HuH-7.5 (cell line): ENCODE data around the gene DIAPH3.

Experiments
- DNase-seq: peaks from one replicate; pipeline ENCODE4 v3.0.0; 2011; ENCODE audit warnings: low spot score

Gene DIAPH3

DNA sequence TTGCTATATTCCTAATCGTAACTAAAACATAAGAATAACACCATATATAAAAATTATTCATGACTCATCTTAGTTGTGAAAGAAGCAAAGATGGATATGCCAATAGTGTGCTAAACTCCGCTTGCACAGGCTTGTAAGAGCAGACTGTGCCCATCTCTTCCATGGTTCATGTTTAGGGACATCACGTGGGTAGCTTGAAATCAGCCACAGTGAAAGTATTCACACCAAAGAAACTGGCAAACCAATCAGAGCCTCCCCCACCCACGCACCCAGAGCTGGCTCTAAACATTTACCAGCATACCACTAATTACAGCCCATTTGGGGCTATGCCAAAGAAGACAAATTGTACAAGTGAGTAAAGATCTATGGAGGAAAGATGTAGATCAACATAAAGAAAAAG lies 147.5 kb downstream of the DIAPH3 start:
- DNase-seq = no peak

DNA sequence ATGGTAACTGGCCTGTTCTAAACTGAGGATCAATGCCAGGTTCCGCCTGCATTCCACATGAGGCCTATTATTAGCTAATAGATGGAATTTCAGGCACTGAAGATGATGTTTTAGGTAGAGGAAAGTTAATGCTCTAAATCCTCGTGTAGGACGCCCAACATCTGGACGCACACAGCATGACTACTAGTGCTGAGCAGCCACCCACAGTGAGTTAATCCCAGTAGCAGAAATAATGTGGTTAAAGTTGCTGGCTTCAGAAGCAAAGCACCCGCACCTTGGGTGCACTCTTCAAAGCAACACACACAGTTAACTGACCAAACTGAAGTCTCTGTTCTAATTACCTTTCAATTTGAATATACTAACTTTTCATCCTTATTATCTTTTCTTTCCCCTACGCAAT lies 150.6 kb downstream of the DIAPH3 start:
- no peak for DNase-seq

DNA sequence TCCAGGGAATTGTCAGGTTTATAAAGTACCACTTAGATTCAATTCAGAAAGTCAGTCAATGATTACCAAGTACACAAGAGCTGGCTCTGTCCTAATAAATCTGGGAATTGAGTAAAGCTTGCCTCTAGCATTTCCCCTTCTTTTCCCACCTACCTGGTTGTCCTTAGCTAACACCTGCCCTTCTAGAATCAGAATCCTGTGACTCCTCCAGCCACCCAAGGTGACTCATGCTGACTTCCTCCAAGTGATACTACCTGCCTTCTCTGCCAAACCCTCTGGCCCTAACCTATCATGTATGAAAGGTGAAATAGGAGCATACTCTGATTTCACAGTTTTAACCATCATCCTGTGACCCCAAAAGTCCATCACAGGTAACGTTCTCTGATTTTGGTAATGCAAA lies 151.2 kb downstream of the DIAPH3 start:
- DNase-seq = no peak

DNA sequence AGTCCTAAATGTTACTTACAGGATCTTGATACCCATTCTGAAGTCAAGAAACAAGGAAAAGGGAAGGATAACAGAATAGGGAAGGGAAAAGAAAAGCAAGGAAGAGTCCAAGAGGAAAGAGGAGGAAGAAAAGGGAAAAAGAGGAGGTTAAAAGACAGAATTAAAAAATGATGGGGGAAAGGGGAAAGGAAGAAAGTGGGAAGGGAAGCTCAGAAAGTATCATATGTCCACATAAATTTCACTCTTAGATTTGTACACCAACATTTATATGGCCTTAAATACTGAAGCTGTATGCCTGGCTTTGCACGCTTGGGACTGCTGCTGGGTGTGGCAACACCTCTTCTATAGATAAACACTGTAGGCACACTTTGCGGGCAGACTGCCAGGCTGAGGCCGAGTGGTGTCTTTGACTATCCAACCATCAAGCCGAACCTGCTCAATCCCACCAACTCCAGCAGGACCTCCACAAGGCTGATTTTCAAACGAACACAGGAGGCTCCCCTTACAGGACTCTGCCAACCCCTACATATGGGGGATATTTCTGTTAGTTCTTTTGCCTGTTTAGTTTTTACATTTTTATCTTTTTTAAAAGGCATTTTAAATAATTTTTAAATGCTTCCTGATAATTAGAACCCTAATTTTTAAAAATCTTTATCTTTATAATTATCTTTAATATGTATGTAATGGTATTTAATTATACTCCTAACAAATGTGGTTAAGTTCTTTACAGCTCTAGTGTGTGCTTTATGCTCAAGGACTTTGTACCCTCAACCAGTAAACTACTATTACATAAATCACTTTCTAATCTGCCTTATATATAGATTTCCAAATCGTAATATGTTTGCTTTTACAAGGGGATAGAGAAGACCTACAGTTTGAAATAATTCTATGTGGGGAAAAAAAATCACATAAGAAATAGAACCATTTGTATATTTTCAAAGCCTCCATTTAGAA lies 154.2 kb downstream of the DIAPH3 start:
- peak; percentile 3 for DNase-seq

DNA sequence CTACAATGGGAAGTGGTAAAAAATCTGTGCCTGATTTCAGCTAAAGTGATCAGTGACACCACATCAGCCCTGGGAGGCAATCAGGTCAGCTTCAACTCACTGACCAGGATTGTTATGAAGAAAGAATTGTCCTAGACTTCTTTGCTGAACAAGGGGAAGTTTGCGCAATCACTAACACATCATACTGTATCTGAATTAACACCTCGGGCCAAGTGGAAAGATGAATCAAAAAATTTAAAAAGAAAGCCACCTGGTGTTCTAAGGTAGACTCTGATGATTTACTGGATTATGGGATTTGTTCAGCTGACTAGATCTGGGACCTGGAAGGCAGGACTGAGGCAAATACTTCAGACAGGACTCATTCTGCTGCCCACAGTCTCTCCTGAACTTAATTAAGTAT lies 161.8 kb downstream of the DIAPH3 start:
- no peak for DNase-seq

GRCh38 chr13:60000976-60001375 lies 162.8 kb downstream of the DIAPH3 start:
- no peak for DNase-seq

GRCh38 chr13:60000081-60000480 lies 163.6 kb downstream of the DIAPH3 start:
- DNase-seq = no peak

DNA sequence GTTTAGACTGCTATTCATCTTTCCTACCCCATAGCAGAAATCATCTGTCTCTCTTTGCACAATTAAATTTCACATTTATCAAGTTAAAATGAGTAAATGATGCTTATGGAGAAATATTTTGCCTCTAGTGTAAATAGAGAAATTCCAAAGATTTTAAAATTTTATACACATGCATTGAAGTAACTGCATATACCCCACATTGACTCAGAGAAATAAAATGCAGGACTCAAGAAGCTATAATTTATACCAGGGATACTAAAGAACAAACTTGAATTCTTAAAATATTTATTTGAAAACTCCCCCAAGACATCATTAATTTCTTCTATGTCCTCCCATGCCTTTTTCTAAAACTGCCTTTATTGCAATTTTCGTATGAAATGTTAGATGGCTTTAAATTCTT lies 165.8 kb downstream of the DIAPH3 start:
- DNase-seq = no peak

DNA sequence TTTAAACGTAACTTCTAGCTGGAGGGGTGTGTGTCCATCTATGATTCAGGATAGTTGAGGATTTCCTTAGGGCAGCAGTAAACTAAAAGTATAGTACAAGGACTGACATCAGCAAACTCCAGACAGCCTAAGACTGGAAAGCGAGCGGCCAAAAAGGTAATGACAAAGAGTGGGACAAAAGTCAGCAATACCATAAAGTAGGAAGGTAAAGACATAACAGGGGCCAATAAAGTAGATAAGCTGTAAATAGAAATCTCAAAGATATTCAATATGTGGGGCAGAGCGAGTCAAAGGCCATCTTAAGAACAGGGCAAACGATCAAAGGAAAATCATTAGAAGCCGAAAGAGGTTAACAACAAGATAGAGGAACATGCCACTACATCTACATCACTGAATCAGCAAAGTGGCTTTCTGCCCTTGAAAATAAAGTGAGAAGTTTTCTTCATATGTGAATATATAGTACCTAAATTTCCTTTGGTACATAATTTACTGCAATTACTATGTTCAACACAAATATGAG lies 167.2 kb downstream of the DIAPH3 start:
- DNase-seq = no peak

DNA sequence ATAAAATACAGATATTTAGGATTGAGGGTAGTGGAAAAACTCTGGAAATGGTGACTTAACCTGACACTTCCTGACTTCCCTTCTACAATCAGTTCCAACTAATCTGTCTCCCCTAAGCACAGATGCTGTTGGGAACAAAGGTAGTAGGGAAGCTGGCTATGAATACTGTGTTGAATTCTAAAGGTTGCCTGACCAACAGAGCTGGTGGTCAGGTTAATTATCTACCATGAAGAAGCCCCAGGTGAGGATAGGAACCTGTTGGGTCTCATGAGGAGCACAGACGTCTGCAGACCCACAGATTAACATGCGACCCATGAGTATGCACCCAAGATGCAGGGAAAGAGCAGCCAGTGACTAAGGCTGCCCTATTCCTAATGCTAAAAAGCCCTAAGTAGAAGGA lies 172.3 kb downstream of the DIAPH3 start:
- no peak for DNase-seq

DNA sequence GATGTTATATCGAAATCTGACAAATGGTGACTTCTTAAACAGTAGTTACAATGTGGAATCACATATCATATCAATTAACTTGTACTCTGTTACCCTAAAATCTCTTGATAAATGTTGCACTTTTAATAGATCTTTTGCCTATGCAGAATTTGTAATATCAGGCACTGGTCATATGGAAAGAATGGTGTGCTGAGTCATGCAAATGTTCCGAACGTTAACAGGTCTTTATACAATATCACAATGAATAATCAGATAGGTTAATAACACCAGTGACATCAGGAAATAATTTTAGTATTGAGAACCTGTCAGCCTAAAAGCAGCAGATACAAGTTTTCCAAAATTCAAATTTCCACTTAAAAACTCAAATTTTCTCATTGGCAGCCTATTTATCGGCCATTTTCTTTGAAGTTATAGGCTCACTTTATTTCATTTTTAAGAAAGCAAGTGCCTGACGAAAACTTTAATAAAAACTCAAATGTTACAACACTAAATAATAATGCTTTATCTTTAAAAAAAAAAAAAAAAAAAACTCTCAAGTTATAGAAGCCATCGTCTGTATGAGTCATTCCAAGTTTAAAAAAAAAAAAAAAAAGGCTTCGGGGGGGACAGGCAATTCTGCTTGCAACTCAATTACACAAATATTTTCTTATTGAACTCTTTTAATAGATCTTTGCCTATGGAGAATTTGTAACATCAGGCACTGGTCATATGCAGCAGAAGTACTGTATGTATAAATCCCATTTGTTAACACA lies 180.9 kb downstream of the DIAPH3 start:
- no peak for DNase-seq

- DNase-seq = no peak
Observed at GRCh38 chr13:59979589-59979988, 184.1 kb downstream of the DIAPH3 start.

GRCh38 chr13:59978862-59979261 lies 184.9 kb downstream of the DIAPH3 start:
- no peak for DNase-seq

- no peak for DNase-seq
Observed at GRCh38 chr13:59976856-59977255, 186.9 kb downstream of the DIAPH3 start.

- DNase-seq = no peak
Observed at GRCh38 chr13:59975807-59976435, 187.8 kb downstream of the DIAPH3 start.

DNA sequence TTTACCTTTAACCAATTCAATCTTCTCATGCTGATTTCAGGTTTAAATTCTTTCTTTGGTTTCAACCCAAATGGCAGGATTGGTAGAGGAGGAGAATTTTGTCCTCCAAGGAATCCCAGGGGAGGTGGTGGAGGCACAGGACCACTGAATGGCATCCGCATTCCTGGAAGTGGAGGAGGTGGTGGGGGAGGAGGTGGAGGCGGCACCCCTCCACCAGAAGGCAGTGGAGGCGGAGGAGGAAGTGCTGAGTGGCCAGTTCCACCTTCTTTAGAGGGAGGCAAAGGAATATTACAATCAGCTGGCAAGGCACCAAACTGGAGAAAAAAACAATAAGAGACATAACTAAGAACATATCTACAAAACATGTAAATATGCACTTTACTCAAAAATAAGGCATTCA lies 192.9 kb downstream of the DIAPH3 start:
- no peak for DNase-seq

- no peak for DNase-seq
Observed at GRCh38 chr13:59963827-59964226, 199.9 kb downstream of the DIAPH3 start.

- DNase-seq = no peak
Observed at GRCh38 chr13:59963383-59963782, 200.3 kb downstream of the DIAPH3 start.

DNA sequence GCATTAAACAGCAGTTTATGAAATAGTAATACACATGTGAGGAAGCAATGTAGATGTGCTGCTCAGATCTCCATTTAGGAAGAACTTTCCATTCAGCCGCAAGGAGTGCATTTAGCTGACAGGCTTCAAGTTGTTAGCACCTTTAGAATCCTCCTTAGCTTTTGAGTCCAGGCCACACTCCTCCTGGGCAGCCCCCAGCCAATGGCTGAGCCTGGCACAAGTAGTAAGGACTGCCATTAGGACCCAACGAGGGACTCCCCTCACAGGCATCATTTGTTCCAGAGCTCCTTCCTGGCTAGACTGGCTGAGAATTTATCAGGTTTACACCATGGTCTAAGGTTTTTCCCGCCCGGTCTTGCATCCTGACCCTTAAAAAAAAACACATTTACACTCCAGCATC lies 201.4 kb downstream of the DIAPH3 start:
- DNase-seq = no peak

- no peak for DNase-seq
Observed at GRCh38 chr13:59960683-59961082, 203.0 kb downstream of the DIAPH3 start.

- DNase-seq = no peak
Observed at GRCh38 chr13:59957438-59957837, 206.3 kb downstream of the DIAPH3 start.

- DNase-seq = no peak
Observed at GRCh38 chr13:59954601-59955000, 209.1 kb downstream of the DIAPH3 start.

DNA sequence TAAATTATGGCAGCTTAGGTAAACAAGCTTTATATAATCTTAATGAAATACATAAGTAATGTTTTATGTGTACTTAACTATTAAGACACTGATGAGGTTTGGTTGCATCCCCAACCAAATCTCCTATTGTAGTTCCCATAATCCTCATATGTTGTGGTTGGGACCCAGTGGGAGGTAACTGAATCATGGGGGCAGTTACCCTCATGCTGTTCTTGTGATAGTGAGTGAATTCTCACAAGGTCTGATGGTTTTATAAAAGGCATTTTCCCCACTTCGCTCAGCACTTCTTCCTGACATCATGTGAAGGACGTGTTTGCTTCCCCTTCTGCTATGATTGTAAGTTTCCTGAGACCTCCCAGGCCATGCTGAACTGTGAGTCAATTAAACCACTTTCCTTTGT lies 212.7 kb downstream of the DIAPH3 start:
- DNase-seq = no peak
